OCI-LY1 (cell line): Measurements from ENCODE around the gene GPR139.

Experiments used
- EZH2 ChIP-seq: fragments of 200-600 bp; sonication (generic), shearing (Covaris generic); IDR thresholded peaks from 2 replicates; pipeline ENCODE4 v1.8.0; 2017; ENCODE audit warnings: borderline replicate concordance, mixed run types, mild to moderate bottlenecking, antibody characterized with exemption, low read length, moderate library complexity, mixed read lengths
- TF ChIP-seq, protein P1 (sequence below): fragments of 200-600 bp; sonication (generic), shearing (Covaris generic); IDR thresholded peaks from 2 replicates; pipeline ENCODE4 v1.5.1; 2017; ENCODE audit warnings: mild to moderate bottlenecking, antibody characterized with exemption, low read length, moderate library complexity, mixed read lengths

DNA sequence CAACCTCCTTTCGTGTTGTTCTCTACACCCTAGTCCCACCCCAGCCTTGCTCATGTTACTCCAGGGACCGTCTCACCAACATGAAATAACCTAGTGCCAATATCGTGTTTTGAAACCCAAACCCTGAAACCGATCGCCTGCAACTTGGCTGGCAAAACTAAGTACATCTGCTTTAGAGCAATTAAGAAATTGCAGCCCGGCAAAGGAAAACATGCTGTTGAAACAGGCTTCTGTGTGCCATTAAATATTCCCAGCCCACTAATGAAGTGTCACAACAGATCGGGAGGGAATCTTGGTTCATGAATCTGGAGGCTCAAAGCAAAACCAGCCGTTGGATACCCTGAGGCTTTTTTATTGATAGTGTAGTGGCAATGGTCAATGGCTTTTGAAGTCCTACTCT lies 48.3 kb upstream of the GPR139 start:
- TF ChIP-seq, protein P1, sequence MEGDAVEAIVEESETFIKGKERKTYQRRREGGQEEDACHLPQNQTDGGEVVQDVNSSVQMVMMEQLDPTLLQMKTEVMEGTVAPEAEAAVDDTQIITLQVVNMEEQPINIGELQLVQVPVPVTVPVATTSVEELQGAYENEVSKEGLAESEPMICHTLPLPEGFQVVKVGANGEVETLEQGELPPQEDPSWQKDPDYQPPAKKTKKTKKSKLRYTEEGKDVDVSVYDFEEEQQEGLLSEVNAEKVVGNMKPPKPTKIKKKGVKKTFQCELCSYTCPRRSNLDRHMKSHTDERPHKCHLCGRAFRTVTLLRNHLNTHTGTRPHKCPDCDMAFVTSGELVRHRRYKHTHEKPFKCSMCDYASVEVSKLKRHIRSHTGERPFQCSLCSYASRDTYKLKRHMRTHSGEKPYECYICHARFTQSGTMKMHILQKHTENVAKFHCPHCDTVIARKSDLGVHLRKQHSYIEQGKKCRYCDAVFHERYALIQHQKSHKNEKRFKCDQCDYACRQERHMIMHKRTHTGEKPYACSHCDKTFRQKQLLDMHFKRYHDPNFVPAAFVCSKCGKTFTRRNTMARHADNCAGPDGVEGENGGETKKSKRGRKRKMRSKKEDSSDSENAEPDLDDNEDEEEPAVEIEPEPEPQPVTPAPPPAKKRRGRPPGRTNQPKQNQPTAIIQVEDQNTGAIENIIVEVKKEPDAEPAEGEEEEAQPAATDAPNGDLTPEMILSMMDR: no peak
- TF ChIP-seq EZH2: no peak
